Midbrain (tissue), 1 donor: Measurements from ENCODE around the gene RINT1.
"Not testable (repeated sequence)": the region's sequence is repeated elsewhere in the genome, so short reads cannot be mapped to it uniquely, and the experiment has no call there.

Experiments
- DNase-seq: peaks from one replicate; lab custom pipeline; 2025; lab: John Stamatoyannopoulos, UW

Gene RINT1

GRCh38 chr7:105531792-105532671 lies at the start of gene RINT1:
Gene RINT1, plus strand, starts transcription at chr7:105532201. Its CDS starts 115 bp downstream, at chr7:105532316.
- DNase-seq = peak; percentile 91

- peak; percentile 51 for DNase-seq
These were observed 44.1 kb upstream of the RINT1 start for GRCh38 chr7:105487579-105488571.

- DNase-seq = no peak
These were observed 42.6 kb upstream of the RINT1 start for GRCh38 chr7:105489409-105489808.

GRCh38 chr7:105493196-105493922 lies 38.6 kb upstream of the RINT1 start:
- DNase-seq = no peak

GRCh38 chr7:105493923-105494315 lies 38.1 kb upstream of the RINT1 start:
- DNase-seq = no peak

GRCh38 chr7:105496521-105496920 lies 35.5 kb upstream of the RINT1 start:
- DNase-seq = no peak

GRCh38 chr7:105497016-105497415 lies 35.0 kb upstream of the RINT1 start:
- no peak for DNase-seq

- DNase-seq = no peak
These were observed 29.8 kb upstream of the RINT1 start for GRCh38 chr7:105502173-105502572.

GRCh38 chr7:105512415-105512814 lies 19.6 kb upstream of the RINT1 start:
- DNase-seq = no peak

GRCh38 chr7:105512926-105513526 lies 19.0 kb upstream of the RINT1 start:
- DNase-seq = no peak

GRCh38 chr7:105515610-105516009 lies 16.4 kb upstream of the RINT1 start:
- not testable (repeated sequence) for DNase-seq

- DNase-seq = no peak
These were observed 12.6 kb upstream of the RINT1 start for GRCh38 chr7:105519353-105519752.

- DNase-seq = not testable (repeated sequence)
These were observed 11.4 kb upstream of the RINT1 start for GRCh38 chr7:105520620-105521019.

- peak; percentile 39 for DNase-seq
These were observed 10.8 kb upstream of the RINT1 start for GRCh38 chr7:105521027-105521716.

GRCh38 chr7:105521717-105522463 lies 10.1 kb upstream of the RINT1 start, which contains the start of gene PUS7:
Gene PUS7, minus strand, starts transcription at chr7:105522271. Its CDS starts 13,759 bp downstream, at chr7:105508512.
- peak; percentile 92 for DNase-seq

- not testable (repeated sequence) for DNase-seq
These were observed 7.6 kb upstream of the RINT1 start for GRCh38 chr7:105524423-105524822.

- no peak for DNase-seq
These were observed 7.2 kb upstream of the RINT1 start for GRCh38 chr7:105524840-105525239.

GRCh38 chr7:105527737-105528136 lies 4.3 kb upstream of the RINT1 start:
- DNase-seq = not testable (repeated sequence)

GRCh38 chr7:105530126-105530525 lies 1.9 kb upstream of the RINT1 start:
- no peak for DNase-seq

GRCh38 chr7:105530546-105530945 lies 1.5 kb upstream of the RINT1 start:
- DNase-seq = no peak
